Measurements from ENCODE around the gene DPH3. TPM values are rescaled to one million over a fixed set of nuclear protein-coding genes. Genes with fewer than 3 reads are reported as not detected.

The DPH3 gene
- total and polyA plus RNA-seq, 2 of the 8 experiments (the other 6 are each of a cell fraction or from before 2014, with no cell fraction given) = 9.8 to 40.1 TPM

GRCh38 chr3:16298891-16299290 lies 34.1 kb upstream of the DPH3 start:
- H2BK12ac ChIP-seq (ENCODE audit: low read depth, low read length) = no peak overlapping the region
- no peak overlapping the region for H2BK15ac ChIP-seq (ENCODE audit: low read length)
- peaks cover 0 to 4% of the 10 kb centered on the region in 2 experiments; a peak in 1 of 4 replicates for H3K9me3 ChIP-seq (ENCODE audit: insufficient read depth in 2 of 2, low read depth in 1 of 2, low read length in 1 of 2)
- ChIA-PET CTCF (ENCODE audit: partially characterized antibody) (interaction anchor here (0.8 kb wide), 1 partner anchor 14 kb away, joined by 3 read pairs; no protein-coding TSS in a partner anchor), POLR2A (ENCODE audit: partially characterized antibody) (no interaction called here)
- no peak overlapping the region for H3K23ac ChIP-seq (ENCODE audit: insufficient read length)
- no peak overlapping the region for H3K56ac ChIP-seq (replicated peaks; ENCODE audit: insufficient read length, low read depth, low read length)
- peaks cover 7 to 25% (median 19%) of the 10 kb centered on the region in 4 experiments; a peak in 6 of 7 replicates for H3K4me1 ChIP-seq (replicated peaks in 1 of 4; ENCODE audit: control insufficient read depth in 3 of 4, insufficient read depth in 4 of 4, low read length in 3 of 4)
- H3K4me2 ChIP-seq (ENCODE audit: insufficient read depth in 1 of 2, low read depth in 2 of 2, low read length in 2 of 2) = no peak overlapping the region
- H3K18ac ChIP-seq (ENCODE audit: extremely low read depth, low read length) = no peak overlapping the region
- H2BK20ac ChIP-seq (ENCODE audit: low read length) = no peak overlapping the region
- no peaks in the 10 kb centered on the region for H3K79me1 ChIP-seq (ENCODE audit: low read depth, low read length)
- no peak overlapping the region for H3K9ac ChIP-seq (replicated peaks in 1 of 4; ENCODE audit: extremely low read depth in 1 of 4, low read depth in 3 of 4, low read length in 3 of 4)
- no peaks in the 10 kb centered on the region for H3K23me2 ChIP-seq (ENCODE audit: low read depth, low read length)
- no peak overlapping the region for H4K91ac ChIP-seq (replicated peaks; ENCODE audit: insufficient read length, low read length)
- 94% methylated on average over 6 of the region's 6 CpGs; no CpG with 5 or more reads in 1 of the 2 experiments for WGBS, 2 experiments (ENCODE audit: extremely low coverage in 1 of 2, insufficient coverage in 1 of 2, insufficient read length in 1 of 2, insufficient replicate concordance in 2 of 2, low coverage in 1 of 2, low lambda C conversion rate in 2 of 2, missing lambda C conversion rate in 1 of 2)
- H3K4me3 ChIP-seq (ENCODE audit: extremely low read depth in 1 of 4, insufficient read depth in 2 of 4, low read depth in 3 of 4, low read length in 4 of 4) = no peak overlapping the region
- H4K20me1 ChIP-seq (replicated peaks in 1 of 2; ENCODE audit: control insufficient read depth in 1 of 2, insufficient read depth in 2 of 2, low read length in 2 of 2) = no peaks in the 10 kb centered on the region
- FAIRE-seq (no peak), DNase-seq (ENCODE audit: low read depth in 1 of 2, low spot score in 2 of 2) (no peak)
- H3K14ac ChIP-seq (ENCODE audit: insufficient read length) = no peak overlapping the region
- no peak overlapping the region for H2AK5ac ChIP-seq (ENCODE audit: low read depth, low read length)
- H2BK120ac ChIP-seq (replicated peaks; ENCODE audit: low read depth, low read length) = no peak overlapping the region
- no peak overlapping the region for H3K27ac ChIP-seq (ENCODE audit: low read depth, low read length)
- peaks cover 0 to 37% (median 12%) of the 10 kb centered on the region in 4 experiments; a peak in 5 of 8 replicates for H3K36me3 ChIP-seq (ENCODE audit: control insufficient read depth in 2 of 4, insufficient read depth in 4 of 4, low read length in 3 of 4)
- no peak overlapping the region for H3K4ac ChIP-seq (replicated peaks; ENCODE audit: insufficient read length, low read depth, low read length)
- H3K79me2 ChIP-seq (ENCODE audit: control insufficient read depth in 1 of 2, insufficient read depth in 2 of 2, low read length in 2 of 2) = no peaks in the 10 kb centered on the region
- H2AFZ ChIP-seq (ENCODE audit: low read length) = no peak overlapping the region
- no peaks in the 10 kb centered on the region for H3K27me3 ChIP-seq (replicated peaks in 1 of 4; ENCODE audit: control insufficient read depth in 3 of 4, extremely low read depth in 1 of 4, insufficient read depth in 3 of 4, low read length in 3 of 4)
- no peak overlapping the region for H2BK5ac ChIP-seq (ENCODE audit: low read depth, low read length)
- H4K8ac ChIP-seq (ENCODE audit: extremely low read depth, insufficient read depth, low read length) = no peak overlapping the region
- H4K5ac ChIP-seq (ENCODE audit: insufficient read length, low read depth, low read length) = no peak overlapping the region
- no peak for TF ChIP-seq EGR1 (IDR thresholded peaks at IDR 0.05; ENCODE audit: borderline replicate concordance, low read depth, low read length)
- no peak for TF ChIP-seq CTBP2 (IDR thresholded peaks at IDR 0.05; ENCODE audit: borderline replicate concordance, insufficient read depth, insufficient read length, low read length)
- TF ChIP-seq ATF3 (IDR thresholded peaks at IDR 0.05; ENCODE audit: insufficient read depth, low read depth, low read length) = no peak
- TF ChIP-seq EZH2 (IDR thresholded peaks at IDR 0.05; ENCODE audit: low read depth, low read length, severe bottlenecking) = no peak
- TF ChIP-seq JUN (IDR thresholded peaks at IDR 0.05; ENCODE audit: low read depth, low read length) = no peak
- no peak for TF ChIP-seq TCF12 (IDR thresholded peaks at IDR 0.05; ENCODE audit: low read depth, low read length)
- TF ChIP-seq CBX5 (IDR thresholded peaks at IDR 0.05; ENCODE audit: low read depth, low read length) = no peak
- TF ChIP-seq SIX5 (IDR thresholded peaks at IDR 0.05; ENCODE audit: low read depth, low read length) = no peak
- no peak for TF ChIP-seq TAF7 (optimal IDR thresholded peaks at IDR 0.05; ENCODE audit: borderline replicate concordance, low read depth, low read length)
- no peak for TF ChIP-seq HDAC6 (IDR thresholded peaks at IDR 0.05; ENCODE audit: low read depth, low read length)
- no peak for TF ChIP-seq CHD2 (IDR thresholded peaks at IDR 0.05; ENCODE audit: low read length)
- TF ChIP-seq TAF1 (IDR thresholded peaks at IDR 0.05; ENCODE audit: low read depth, low read length) = no peak
